Tibial artery (tissue), 4 donors: ENCODE data around the gene UBAC2.
"Not testable (repeated sequence)": the region's sequence is repeated elsewhere in the genome, so short reads cannot be mapped to it uniquely, and the experiment has no call there.

Experiments used
- DNase-seq, 2 donors: peaks; one replicate each; pipeline ENCODE4 v3.0.0-alpha.2; 2019
- H3K27ac ChIP-seq, 2 donors: fragments of 200-600 bp; sonication (generic) in 1 of 2; 1 replicate in 1 of 2; 2 replicates in 1 of 2; pipeline ENCODE4 v1.5.1; 2018 to 2019; ENCODE audit warnings: mild to moderate bottlenecking in 1 of 2
- H3K27me3 ChIP-seq, 2 donors: fragments of 200-600 bp; sonication (generic) in 1 of 2; one replicate each; pipeline versions ENCODE4 v1.5.1 to v1.6.0; 2016 to 2019
- H3K36me3 ChIP-seq, 3 donors: fragments of 200-600 bp; sonication (generic) in 2 of 3; one replicate each; pipeline ENCODE4 v1.5.1; 2016 to 2019; ENCODE audit warnings: mild to moderate bottlenecking in 2 of 3
- H3K4me1 ChIP-seq, 4 donors: fragments of 200-600 bp; sonication (generic) in 2 of 4; 1 replicate in 3 of 4; 2 replicates in 1 of 4; pipeline ENCODE4 v1.5.1; 2016 to 2019
- H3K4me3 ChIP-seq, 2 donors: fragments of 200-600 bp; sonication (generic) in 1 of 2; 1 replicate in 1 of 2; 2 replicates in 1 of 2; pipeline ENCODE4 v1.5.1; 2018 to 2019; ENCODE audit warnings: mild to moderate bottlenecking in 2 of 2
- H3K9me3 ChIP-seq, 3 donors: fragments of 200-600 bp; sonication (generic) in 1 of 3; one replicate each; pipeline ENCODE4 v1.5.1; 2016 to 2019
- intact Hi-C: fragments of 100-400 bp; cut with DNase I; formaldehyde crosslinking; loops from one replicate; pipeline ENCODE4 v1.15.0; 2023; ENCODE audit warnings: low total_unique reads
- TF ChIP-seq, protein P1 (sequence below), 2 experiments: fragments of 200-600 bp in 1 of 2; fragments of 450-650 bp in 1 of 2; IDR thresholded peaks; one replicate each; pipeline ENCODE4 v1.5.1; 2017 to 2019; ENCODE audit warnings: antibody characterized with exemption in 2 of 2, mild to moderate bottlenecking in 1 of 2, moderate library complexity in 1 of 2

UBAC2 gene

DNA sequence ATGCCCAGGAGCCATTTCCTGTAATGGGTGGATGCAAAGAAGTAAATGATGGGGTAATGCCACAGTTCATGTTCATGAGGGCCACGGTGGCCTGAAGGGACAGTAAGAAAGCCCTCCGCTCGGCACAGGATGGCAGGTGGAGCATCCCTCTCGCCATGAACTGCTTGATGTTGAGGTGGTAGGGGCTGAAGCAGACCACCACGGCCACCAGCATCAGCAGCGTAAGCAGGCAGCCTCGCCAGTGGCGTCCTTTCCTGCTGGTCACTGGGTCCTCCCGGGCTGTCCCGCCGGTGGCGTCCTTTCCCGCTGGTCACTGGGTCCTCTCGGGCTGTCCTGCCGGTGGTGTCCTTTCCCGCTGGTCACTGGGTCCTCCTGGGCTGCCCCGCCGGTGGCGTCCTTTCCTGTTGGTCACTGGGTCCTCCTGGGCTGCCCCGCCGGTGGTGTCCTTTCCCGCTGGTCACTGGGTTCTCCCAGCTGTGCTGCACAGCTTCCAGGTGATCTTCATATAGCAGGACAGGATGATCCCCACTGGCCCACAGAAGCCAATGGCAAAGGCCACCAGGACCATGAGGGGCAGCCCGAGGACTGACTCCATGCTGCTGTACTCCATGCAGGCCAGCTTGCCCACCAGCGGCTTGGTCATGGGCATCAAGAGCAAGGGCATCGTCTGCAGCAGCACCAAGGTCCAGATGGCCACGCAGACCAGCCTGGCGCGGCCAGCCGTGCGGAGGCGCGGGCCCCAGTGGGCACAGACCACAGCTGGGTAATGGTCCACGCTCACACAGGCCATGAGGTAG lies 207.4 kb downstream of the UBAC2 start:
- no peak overlapping the region for H3K27ac ChIP-seq
- peak in 1 of 2 donors; percentile 52 for DNase-seq
- H3K4me1 ChIP-seq: no peaks in the 10 kb centered on the region
- no peaks in the 10 kb centered on the region for H3K9me3 ChIP-seq
- no peaks in the 10 kb centered on the region for H3K36me3 ChIP-seq
- no peak overlapping the region for H3K4me3 ChIP-seq
- no peaks in the 10 kb centered on the region for H3K27me3 ChIP-seq
- TF ChIP-seq, protein P1, sequence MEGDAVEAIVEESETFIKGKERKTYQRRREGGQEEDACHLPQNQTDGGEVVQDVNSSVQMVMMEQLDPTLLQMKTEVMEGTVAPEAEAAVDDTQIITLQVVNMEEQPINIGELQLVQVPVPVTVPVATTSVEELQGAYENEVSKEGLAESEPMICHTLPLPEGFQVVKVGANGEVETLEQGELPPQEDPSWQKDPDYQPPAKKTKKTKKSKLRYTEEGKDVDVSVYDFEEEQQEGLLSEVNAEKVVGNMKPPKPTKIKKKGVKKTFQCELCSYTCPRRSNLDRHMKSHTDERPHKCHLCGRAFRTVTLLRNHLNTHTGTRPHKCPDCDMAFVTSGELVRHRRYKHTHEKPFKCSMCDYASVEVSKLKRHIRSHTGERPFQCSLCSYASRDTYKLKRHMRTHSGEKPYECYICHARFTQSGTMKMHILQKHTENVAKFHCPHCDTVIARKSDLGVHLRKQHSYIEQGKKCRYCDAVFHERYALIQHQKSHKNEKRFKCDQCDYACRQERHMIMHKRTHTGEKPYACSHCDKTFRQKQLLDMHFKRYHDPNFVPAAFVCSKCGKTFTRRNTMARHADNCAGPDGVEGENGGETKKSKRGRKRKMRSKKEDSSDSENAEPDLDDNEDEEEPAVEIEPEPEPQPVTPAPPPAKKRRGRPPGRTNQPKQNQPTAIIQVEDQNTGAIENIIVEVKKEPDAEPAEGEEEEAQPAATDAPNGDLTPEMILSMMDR (IDR thresholded peaks at IDR 0.05): no peak
- intact Hi-C loops: no loop called here

DNA sequence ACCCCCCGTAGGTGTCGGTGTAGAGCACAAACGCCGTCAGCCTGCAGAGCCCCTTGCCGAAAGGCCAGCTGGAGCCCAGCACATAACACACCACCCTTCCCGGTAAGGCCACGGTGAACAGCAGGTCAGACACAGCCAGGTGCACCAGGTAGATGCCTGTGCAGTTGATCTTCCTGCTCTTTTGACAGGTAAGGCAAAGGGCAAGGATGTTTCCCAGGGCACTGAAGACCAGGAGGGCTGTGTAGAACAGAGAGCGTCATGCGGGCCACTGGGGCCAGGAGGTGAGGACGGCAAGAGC lies 208.0 kb downstream of the UBAC2 start:
- Histone ChIP-seq H3K27me3 (no peaks in the 10 kb centered on the region), H3K36me3 (no peaks in the 10 kb centered on the region), H3K4me3 (no peak overlapping the region), H3K4me1 (no peaks in the 10 kb centered on the region), H3K27ac (no peak overlapping the region), H3K9me3 (no peaks in the 10 kb centered on the region)
- TF ChIP-seq, protein P1 (IDR thresholded peaks at IDR 0.05): no peak
- intact Hi-C loops: no loop called here
- no peak for DNase-seq

DNA sequence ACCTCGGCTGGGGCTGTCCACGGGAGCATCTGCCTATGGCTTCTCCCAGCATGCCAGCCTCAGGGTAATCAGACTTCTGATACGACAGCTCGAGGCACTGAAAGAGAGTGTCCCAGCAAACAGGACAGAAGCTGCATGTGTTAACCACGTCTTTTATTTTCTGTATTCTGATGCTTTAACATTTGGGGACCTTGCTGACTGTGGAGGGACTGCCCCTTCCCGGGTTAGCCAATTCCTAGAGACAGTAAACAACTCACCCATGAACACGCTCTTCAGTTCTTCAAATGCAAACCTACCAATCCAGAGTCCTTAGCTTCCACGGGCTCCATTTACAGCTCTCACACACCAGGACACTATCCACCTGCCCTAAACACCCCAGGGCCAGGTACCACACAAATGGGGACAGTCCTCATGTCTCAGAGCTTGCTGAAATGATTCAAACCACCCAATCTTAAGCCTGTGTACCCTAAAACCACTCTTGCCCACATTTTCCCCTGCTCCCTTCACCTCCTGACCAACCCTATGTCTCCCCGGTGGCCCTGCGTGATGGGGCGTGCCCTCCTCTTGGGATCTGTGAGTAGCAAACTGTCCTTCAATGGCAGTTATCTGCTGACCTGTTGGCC lies 208.9 kb downstream of the UBAC2 start:
- intact Hi-C loops, H3K4me3 ChIP-seq, H3K9me3 ChIP-seq, H3K4me1 ChIP-seq, H3K27me3 ChIP-seq, H3K36me3 ChIP-seq, H3K27ac ChIP-seq: not testable (repeated sequence)
- DNase-seq: peak; percentile 7 to 25

DNA sequence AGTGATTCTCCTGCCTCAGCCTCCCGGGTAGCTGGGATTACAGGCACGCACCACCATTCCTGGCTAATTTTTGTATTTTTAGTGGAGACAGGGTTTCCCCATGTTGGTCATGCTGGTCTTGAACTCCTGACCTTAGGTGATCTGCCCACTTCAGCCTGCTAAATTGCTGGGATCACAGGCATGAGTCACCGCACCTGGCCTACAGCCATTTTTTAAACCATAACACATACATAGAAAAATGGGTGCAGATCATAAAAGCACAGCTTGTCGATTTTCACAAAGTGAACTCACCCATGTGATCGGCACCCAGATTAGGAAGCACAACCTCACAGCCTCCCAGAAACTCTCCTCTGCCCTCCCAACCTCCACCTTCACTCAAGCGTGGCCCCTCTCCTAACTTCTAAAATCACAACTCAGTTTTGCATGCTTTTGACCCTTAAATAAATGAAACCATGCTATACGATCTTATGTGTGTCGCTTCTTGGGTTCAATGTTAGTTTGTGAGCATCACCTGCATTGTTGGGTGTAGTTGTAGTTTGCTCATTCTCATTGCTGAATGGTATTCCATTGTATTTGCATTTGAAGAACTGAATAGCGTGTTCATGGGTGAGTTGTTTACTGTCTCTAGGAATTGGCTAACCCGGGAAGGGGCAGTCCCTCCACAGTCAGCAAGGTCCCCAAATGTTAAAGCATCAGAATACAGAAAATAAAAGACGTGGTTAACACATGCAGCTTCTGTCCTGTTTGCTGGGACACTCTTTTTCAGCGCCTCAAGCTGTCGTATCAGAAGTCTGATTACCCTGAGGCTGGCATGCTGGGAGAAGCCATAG lies 210.2 kb downstream of the UBAC2 start:
- DNase-seq: peak; percentile 10 to 11
- H3K36me3 ChIP-seq, H3K9me3 ChIP-seq, intact Hi-C loops, H3K27me3 ChIP-seq, H3K4me3 ChIP-seq, H3K27ac ChIP-seq, H3K4me1 ChIP-seq: not testable (repeated sequence)

DNA sequence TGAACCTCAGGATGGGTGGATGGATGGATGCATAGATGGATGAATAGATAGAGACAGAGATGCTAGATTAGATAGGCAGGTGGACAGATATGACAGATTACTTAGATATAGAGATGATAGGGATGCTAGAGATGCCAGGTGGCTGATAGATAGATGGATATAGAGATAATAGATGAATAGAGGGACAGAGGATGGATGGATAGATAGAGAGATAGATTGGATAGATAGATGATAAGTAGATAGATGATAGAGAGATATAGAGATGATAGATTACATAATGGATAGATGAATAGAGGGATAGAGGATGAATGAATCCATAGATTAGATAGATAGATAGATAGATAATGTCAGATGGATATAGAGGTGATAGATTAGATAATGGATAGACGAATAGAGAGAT lies 212.2 kb downstream of the UBAC2 start:
- Histone ChIP-seq H3K27ac (no peak overlapping the region), H3K9me3 (no peaks in the 10 kb centered on the region), H3K36me3 (no peaks in the 10 kb centered on the region), H3K4me3 (no peak overlapping the region), H3K4me1 (no peaks in the 10 kb centered on the region), H3K27me3 (peaks cover 0 to 6% of the 10 kb centered on the region in 2 donors)
- intact Hi-C loops: no loop called here
- no peak for DNase-seq
- TF ChIP-seq, protein P1 (IDR thresholded peaks at IDR 0.05): no peak

DNA sequence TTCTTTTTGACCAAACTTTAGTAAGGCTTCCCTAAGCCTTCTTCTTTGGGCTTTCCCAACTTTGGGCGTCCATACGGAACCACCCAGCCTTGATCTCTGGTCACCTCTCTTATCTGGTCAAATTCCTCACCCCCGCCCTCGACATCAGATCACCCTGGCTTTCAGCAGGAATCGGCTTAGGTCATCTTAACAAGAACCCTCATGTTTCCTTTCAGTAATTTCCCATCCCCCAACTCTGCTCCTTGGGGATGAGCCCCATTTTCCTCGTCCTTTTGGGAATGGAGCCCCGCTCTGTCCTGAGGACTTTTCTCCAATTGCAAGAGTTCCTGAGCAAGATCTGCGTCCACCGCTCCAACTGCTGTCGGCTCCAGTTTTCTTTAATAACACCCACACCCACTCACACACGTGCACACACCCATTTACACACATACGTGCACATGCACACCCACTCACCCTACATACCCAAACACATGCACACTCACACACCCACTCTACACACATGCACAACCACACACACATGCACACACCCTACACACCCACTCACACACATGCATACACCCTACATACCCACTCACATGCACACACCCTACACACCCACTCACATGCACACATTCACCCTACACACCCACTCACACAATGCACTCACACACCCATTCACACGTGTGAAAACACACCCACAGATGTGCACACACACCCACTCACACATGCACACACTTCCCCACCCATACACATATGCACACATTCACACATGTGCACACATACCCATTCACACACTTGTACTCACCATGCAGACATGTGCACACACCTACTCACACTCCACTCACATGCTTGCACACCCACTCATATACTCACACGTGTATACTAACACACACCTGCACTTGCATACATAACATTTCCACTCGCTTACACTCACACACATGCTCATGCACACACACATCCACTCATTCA lies 213.7 kb downstream of the UBAC2 start:
- Histone ChIP-seq H3K27me3 (peaks cover 0 to 10% of the 10 kb centered on the region in 2 donors), H3K9me3 (no peaks in the 10 kb centered on the region), H3K4me3 (no peak overlapping the region), H3K27ac (no peak overlapping the region), H3K4me1 (no peaks in the 10 kb centered on the region), H3K36me3 (no peaks in the 10 kb centered on the region)
- TF ChIP-seq, protein P1 (IDR thresholded peaks at IDR 0.05): no peak
- intact Hi-C loops: no loop called here
- DNase-seq: peak in 1 of 2 donors; percentile 47
